Stimulated activated CD4-positive, alpha-beta T cell treated with anti-CD3 and anti-CD28 coated beads, Interleukin-12 subunit alpha, Interleukin-12 subunit beta, amount 100 ng/mL, for 24 hours (primary cell): ENCODE results near the gene RMND5B.
"Not testable (repeated sequence)": the region's sequence is repeated elsewhere in the genome, so short reads cannot be mapped to it uniquely, and the experiment has no call there.

Experiments
- DNase-seq, 2 experiments: peaks; one replicate each; pipeline ENCODE4 v3.0.0-alpha.2; 2020; ENCODE audit warnings: low read depth in 2 of 2

Gene RMND5B

GRCh38 chr5:178113841-178114324, 16.9 kb upstream of the RMND5B start:
- DNase-seq = no peak

- DNase-seq = no peak
These were observed 16.3 kb upstream of the RMND5B start for GRCh38 chr5:178114325-178115135.

- no peak for DNase-seq
These were observed 15.5 kb upstream of the RMND5B start for GRCh38 chr5:178115136-178115813.

- DNase-seq = no peak
These were observed 15.0 kb upstream of the RMND5B start for GRCh38 chr5:178115814-178116142.

- DNase-seq = peak in 1 of 2 experiments; percentile 38
These were observed 14.5 kb upstream of the RMND5B start for GRCh38 chr5:178116143-178116885.

- no peak for DNase-seq
These were observed 12.7 kb upstream of the RMND5B start for GRCh38 chr5:178117923-178118701.

GRCh38 chr5:178119915-178120606, 10.8 kb upstream of the RMND5B start:
- no peak for DNase-seq

- DNase-seq = peak; percentile 51 to 75
These were observed 10.0 kb upstream of the RMND5B start for GRCh38 chr5:178120607-178121357.

- DNase-seq = no peak
These were observed 9.2 kb upstream of the RMND5B start for GRCh38 chr5:178121391-178122276.

- DNase-seq = no peak
These were observed 8.5 kb upstream of the RMND5B start for GRCh38 chr5:178122346-178122745.

- no peak for DNase-seq
These were observed 7.5 kb upstream of the RMND5B start for GRCh38 chr5:178123094-178123965.

- DNase-seq = no peak
These were observed 6.6 kb upstream of the RMND5B start for GRCh38 chr5:178123966-178124925.

GRCh38 chr5:178125253-178125906, 5.4 kb upstream of the RMND5B start:
- DNase-seq = no peak

- DNase-seq = no peak
These were observed 4.3 kb upstream of the RMND5B start for GRCh38 chr5:178126556-178126955.

- not testable (repeated sequence) for DNase-seq
These were observed 3.4 kb upstream of the RMND5B start for GRCh38 chr5:178127300-178128009.

GRCh38 chr5:178129296-178129695, 1.5 kb upstream of the RMND5B start:
- DNase-seq = no peak
